SK-N-SH (cell line): ENCODE measurements around the gene BCHE. TPM values are rescaled to one million over a fixed set of nuclear protein-coding genes. Genes with fewer than 3 reads are reported as not detected.

ENCODE experiments used
- CTCF ChIA-PET: fragments of 300-600, 350-600 bp; formaldehyde crosslinking; extraction: SDS; loops from one replicate; lab custom pipeline; 2021; lab: Yijun Ruan, JAX
- POLR2A ChIA-PET: fragments of 350-600 bp; sonication (Branson Sonifier 250); formaldehyde crosslinking; extraction: SDS; loops from one replicate; lab custom pipeline; 2020; ENCODE audit warnings: antibody characterized with exemption, inconsistent platforms; lab: Yijun Ruan, JAX
- DNase-seq: peaks from one replicate; pipeline ENCODE4 v3.0.0; 2012
- H2AFZ ChIP-seq: fragments of 200-600 bp; sonication (generic); 2 replicates; pipeline ENCODE4 v1.8.1; 2016; ENCODE audit warnings: antibody characterized with exemption, mild to moderate bottlenecking, low read depth
- H3F3A ChIP-seq: fragments of 200-600 bp; sonication (generic); replicated peaks from 2 replicates; pipeline ENCODE3; 2016; ENCODE audit warnings: antibody characterized with exemption, mild to moderate bottlenecking; ENCODE audit not compliant: insufficient read depth
- H3K27ac ChIP-seq, 2 experiments: fragments of 200-500 bp in 1 of 2; fragments of 200-600 bp in 1 of 2; sonication (Bioruptor generic) in 1 of 2; sonication (generic), shearing (Covaris generic) in 1 of 2; 2 replicates each; pipeline versions ENCODE4 v1.5.1 to v1.6.1; 2014 to 2016; ENCODE audit warnings: low read depth in 2 of 2, inconsistent platforms in 1 of 2, low read length in 1 of 2, mild to moderate bottlenecking in 1 of 2, mixed read lengths in 1 of 2
- H3K27me3 ChIP-seq: fragments of 200-600 bp; sonication (generic), shearing (Covaris generic); 2 replicates; pipeline ENCODE4 v1.6.1; 2016; ENCODE audit warnings: mixed run types; ENCODE audit not compliant: insufficient read depth
- H3K36me3 ChIP-seq, 2 experiments: fragments of 200-500 bp in 1 of 2; fragments of 200-600 bp in 1 of 2; sonication (Bioruptor generic) in 1 of 2; sonication (generic) in 1 of 2; replicated peaks in 1 of 2; 2 replicates each; pipeline versions ENCODE3 to v1.5.1; 2014 to 2016; ENCODE audit warnings: low read length in 1 of 2, mild to moderate bottlenecking in 1 of 2; ENCODE audit not compliant: insufficient read depth in 2 of 2, control insufficient read depth in 1 of 2
- H3K4me1 ChIP-seq, 2 experiments: fragments of 200-500 bp in 1 of 2; fragments of 200-600 bp in 1 of 2; sonication (Bioruptor generic) in 1 of 2; sonication (generic), shearing (Covaris generic) in 1 of 2; 2 replicates each; pipeline versions ENCODE4 v1.5.1 to v1.6.1; 2014 to 2016; ENCODE audit warnings: low read depth in 1 of 2, low read length in 1 of 2, mixed run types in 1 of 2; ENCODE audit not compliant: insufficient read depth in 2 of 2, control insufficient read depth in 1 of 2
- H3K4me2 ChIP-seq: fragments of 200-600 bp; sonication (generic), shearing (Covaris generic); 2 replicates; pipeline ENCODE4 v1.6.1; 2017; ENCODE audit warnings: mixed run types
- H3K4me3 ChIP-seq, 2 experiments: fragments of 200-500 bp in 1 of 2; fragments of 200-600 bp in 1 of 2; sonication (Bioruptor generic) in 1 of 2; sonication (generic), shearing (Covaris generic) in 1 of 2; 2 replicates each; pipeline versions ENCODE4 v1.5.1 to v1.8.1; 2014 to 2016; ENCODE audit warnings: low read depth in 2 of 2, inconsistent platforms in 1 of 2, low read length in 1 of 2, mild to moderate bottlenecking in 1 of 2, mixed read lengths in 1 of 2, moderate library complexity in 1 of 2
- H3K79me2 ChIP-seq: fragments of 200-600 bp; sonication (generic); 2 replicates; pipeline ENCODE4 v1.8.1; 2017; ENCODE audit warnings: mild to moderate bottlenecking; ENCODE audit not compliant: insufficient read depth
- H3K9ac ChIP-seq: fragments of 200-600 bp; sonication (generic); 2 replicates; pipeline ENCODE4 v1.6.1; 2017; ENCODE audit warnings: mixed run types
- H3K9me2 ChIP-seq: fragments of 200-600 bp; sonication (generic); 2 replicates; pipeline ENCODE4 v1.6.1; 2017; ENCODE audit warnings: mixed run types
- H3K9me3 ChIP-seq: fragments of 200-600 bp; sonication (generic); 2 replicates; pipeline ENCODE4 v1.6.1; 2017; ENCODE audit warnings: mixed run types, mild to moderate bottlenecking, moderate library complexity
- H4K20me1 ChIP-seq: fragments of 200-600 bp; sonication (generic); 2 replicates; pipeline ENCODE4 v1.6.1; 2017; ENCODE audit warnings: mild to moderate bottlenecking, mixed run types; ENCODE audit not compliant: insufficient read depth
- CHD2 ChIP-seq: fragments of 150-350 bp; IDR thresholded peaks from 2 replicates; pipeline ENCODE4 v1.6.1; 2018; ENCODE audit warnings: low read length; ENCODE audit not compliant: partially characterized antibody
- ELF1 ChIP-seq: IDR thresholded peaks from 2 replicates; pipeline ENCODE4 v1.4.0; 2012
- EP300 ChIP-seq, 2 experiments: IDR thresholded peaks; 2 replicates each; pipeline versions ENCODE4 v1.4.0 to v1.6.1; 2012; ENCODE audit warnings: borderline replicate concordance in 1 of 2, low read depth in 1 of 2, low read length in 1 of 2
- FOSL2 ChIP-seq: IDR thresholded peaks from 2 replicates; pipeline ENCODE4 v1.4.0; 2012; ENCODE audit warnings: low read depth, mild to moderate bottlenecking, moderate library complexity, borderline replicate concordance
- MEF2A ChIP-seq: IDR thresholded peaks from 2 replicates; pipeline ENCODE4 v1.4.0; 2012; ENCODE audit warnings: low read depth, borderline replicate concordance
- NFIC ChIP-seq: IDR thresholded peaks from 2 replicates; pipeline ENCODE4 v1.4.0; 2012; ENCODE audit warnings: borderline replicate concordance
- POLR2AphosphoS5 ChIP-seq: IDR thresholded peaks from 2 replicates; pipeline ENCODE4 v1.6.1; 2012; ENCODE audit warnings: low read depth, low read length
- RCOR1 ChIP-seq: fragments of 150-350 bp; IDR thresholded peaks from 2 replicates; pipeline ENCODE4 v1.6.1; 2017; ENCODE audit warnings: antibody characterized with exemption, low read length
- RFX5 ChIP-seq: IDR thresholded peaks from 2 replicates; pipeline ENCODE4 v1.6.1; 2012; ENCODE audit warnings: mild to moderate bottlenecking, improper control_type of control experiment, low read length
- SIN3A ChIP-seq: IDR thresholded peaks from 2 replicates; pipeline ENCODE4 v1.6.1; 2012; ENCODE audit warnings: low read depth, mild to moderate bottlenecking, low read length, moderate library complexity, borderline replicate concordance
- SMC3 ChIP-seq: IDR thresholded peaks from 2 replicates; pipeline ENCODE4 v1.6.1; 2012; ENCODE audit warnings: low read depth, low read length, improper control_type of control experiment
- TCF12 ChIP-seq: IDR thresholded peaks from 2 replicates; pipeline ENCODE4 v1.4.0; 2012
- TEAD4 ChIP-seq: IDR thresholded peaks from 2 replicates; pipeline ENCODE4 v1.4.0; 2012; ENCODE audit warnings: mild to moderate bottlenecking, borderline replicate concordance; ENCODE audit not compliant: insufficient read depth
- YY1 ChIP-seq: IDR thresholded peaks from 2 replicates; pipeline ENCODE4 v1.4.0; 2012; ENCODE audit warnings: low read depth, mild to moderate bottlenecking
- WGBS: methylation state at CpG from one replicate; pipeline ENCODE4 v1.1.6; 2017; ENCODE audit warnings: low lambda C conversion rate; 5-methylcytosine and 5-hydroxymethylcytosine counted together
- polyA plus RNA-seq, 3 experiments: library from polyadenylated mRNA; depleted of rRNA; stranded (reverse); fragments of >200 nt; gene quantifications; 2 replicates each; pipeline ENCODE4 v1.2.3, GENCODE V29; 2012
- TF ChIP-seq, protein P1 (sequence below): fragments of 150-350 bp; IDR thresholded peaks from 2 replicates; pipeline ENCODE4 v1.6.1; 2017; ENCODE audit warnings: antibody characterized with exemption, low read length, low read depth, borderline replicate concordance
- TF ChIP-seq, protein P2 (sequence below): IDR thresholded peaks from 2 replicates; pipeline ENCODE4; 2012
- TF ChIP-seq, protein P3 (sequence below): fragments of 150-350 bp; IDR thresholded peaks from 2 replicates; pipeline ENCODE4 v1.6.1; 2016; ENCODE audit warnings: mild to moderate bottlenecking, low read depth, low read length
- TF ChIP-seq, protein P4 (sequence below): IDR thresholded peaks from 2 replicates; pipeline ENCODE4 v1.4.0; 2012; ENCODE audit warnings: low read depth, borderline replicate concordance
- TF ChIP-seq, protein P5 (sequence below): fragments of 200-600 bp; sonication (generic); IDR thresholded peaks from 2 replicates; pipeline ENCODE4 v1.6.1; 2017; ENCODE audit warnings: antibody characterized with exemption, mild to moderate bottlenecking, moderate library complexity

BCHE gene
- polyA plus RNA-seq, 1 of the 3 experiments (the other 2 are of a cell fraction): not detected

DNA sequence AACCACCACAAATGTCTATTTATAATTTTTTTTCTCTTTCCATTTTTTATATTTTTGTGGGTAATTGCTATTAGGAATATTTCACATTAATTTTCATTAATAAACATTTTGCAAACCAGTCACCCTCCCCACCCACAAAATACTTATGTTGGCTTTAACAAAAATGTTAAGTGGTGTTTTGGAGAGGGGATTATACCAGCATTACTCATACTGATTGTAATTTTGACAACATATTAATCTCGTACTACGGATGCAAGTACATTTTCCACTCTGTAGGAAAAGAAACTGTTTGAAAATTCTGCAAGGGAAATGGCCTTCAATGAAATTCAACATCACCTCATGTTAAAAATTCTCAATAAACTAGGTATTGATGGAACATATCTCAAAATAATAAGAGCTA is 58.3 kb downstream of the BCHE start:
- no peak overlapping the region for H3K4me3 ChIP-seq
- no peak overlapping the region for H2AFZ ChIP-seq
- H3K9ac ChIP-seq: no peak overlapping the region
- H3K27ac ChIP-seq: no peak overlapping the region
- no peak for DNase-seq
- TF ChIP-seq RCOR1 (no peak), TCF12 (no peak), SIN3A (no peak), FOSL2 (no peak), SMC3 (no peak)
- TF ChIP-seq, protein P1, sequence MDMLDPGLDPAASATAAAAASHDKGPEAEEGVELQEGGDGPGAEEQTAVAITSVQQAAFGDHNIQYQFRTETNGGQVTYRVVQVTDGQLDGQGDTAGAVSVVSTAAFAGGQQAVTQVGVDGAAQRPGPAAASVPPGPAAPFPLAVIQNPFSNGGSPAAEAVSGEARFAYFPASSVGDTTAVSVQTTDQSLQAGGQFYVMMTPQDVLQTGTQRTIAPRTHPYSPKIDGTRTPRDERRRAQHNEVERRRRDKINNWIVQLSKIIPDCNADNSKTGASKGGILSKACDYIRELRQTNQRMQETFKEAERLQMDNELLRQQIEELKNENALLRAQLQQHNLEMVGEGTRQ: no peak
- TF ChIP-seq, protein P2, sequence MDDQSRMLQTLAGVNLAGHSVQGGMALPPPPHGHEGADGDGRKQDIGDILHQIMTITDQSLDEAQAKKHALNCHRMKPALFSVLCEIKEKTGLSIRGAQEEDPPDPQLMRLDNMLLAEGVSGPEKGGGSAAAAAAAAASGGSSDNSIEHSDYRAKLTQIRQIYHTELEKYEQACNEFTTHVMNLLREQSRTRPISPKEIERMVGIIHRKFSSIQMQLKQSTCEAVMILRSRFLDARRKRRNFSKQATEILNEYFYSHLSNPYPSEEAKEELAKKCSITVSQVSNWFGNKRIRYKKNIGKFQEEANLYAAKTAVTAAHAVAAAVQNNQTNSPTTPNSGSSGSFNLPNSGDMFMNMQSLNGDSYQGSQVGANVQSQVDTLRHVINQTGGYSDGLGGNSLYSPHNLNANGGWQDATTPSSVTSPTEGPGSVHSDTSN: no peak
- no peaks in the 10 kb centered on the region for H3K27me3 ChIP-seq
- ChIA-PET CTCF (no interaction called here), POLR2A (no interaction called here)
- H3K79me2 ChIP-seq: no peaks in the 10 kb centered on the region
- H3K4me2 ChIP-seq: no peak overlapping the region
- WGBS: 8% methylated on average over 2 of the region's 2 CpGs
- no peaks in the 10 kb centered on the region for H3K9me3 ChIP-seq
- H3K9me2 ChIP-seq: no peaks in the 10 kb centered on the region
- no peaks in the 10 kb centered on the region for H3F3A ChIP-seq
- H3K36me3 ChIP-seq: no peaks in the 10 kb centered on the region
- H3K4me1 ChIP-seq: no peaks in the 10 kb centered on the region
- H4K20me1 ChIP-seq: no peaks in the 10 kb centered on the region

DNA sequence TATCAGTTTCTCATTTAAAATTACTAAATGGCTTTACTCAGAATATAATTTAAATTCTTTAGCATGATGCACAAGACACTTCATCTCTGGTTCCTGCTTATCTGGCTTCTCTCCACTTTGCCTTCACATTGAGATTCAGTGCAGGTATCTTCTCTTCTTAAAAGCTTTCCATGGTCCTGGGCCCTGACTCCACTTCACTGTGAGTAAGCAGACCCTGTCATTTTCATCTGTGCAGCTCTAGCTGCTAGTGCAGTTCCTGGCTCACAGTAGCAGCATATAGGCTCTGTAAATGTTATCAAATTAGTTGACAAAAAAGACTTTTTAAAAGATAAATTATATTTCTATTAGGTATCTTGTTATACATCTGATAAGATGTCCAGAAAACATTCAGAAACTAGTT is 58.8 kb downstream of the BCHE start:
- Histone ChIP-seq H3F3A (no peaks in the 10 kb centered on the region), H3K27ac (no peak overlapping the region)
- no peak for DNase-seq
- POLR2A ChIA-PET: no interaction called here
- TF ChIP-seq MEF2A (no peak), POLR2AphosphoS5 (no peak), CHD2 (no peak), EP300 (IDR thresholded peaks at IDR 0.05; ENCODE audit: borderline replicate concordance in 1 of 2, low read depth in 1 of 2, low read length in 1 of 2) (no peak), RFX5 (no peak), TEAD4 (no peak), ELF1 (no peak), SIN3A (no peak), FOSL2 (no peak), SMC3 (no peak), NFIC (no peak), YY1 (no peak)
- TF ChIP-seq, protein P3, sequence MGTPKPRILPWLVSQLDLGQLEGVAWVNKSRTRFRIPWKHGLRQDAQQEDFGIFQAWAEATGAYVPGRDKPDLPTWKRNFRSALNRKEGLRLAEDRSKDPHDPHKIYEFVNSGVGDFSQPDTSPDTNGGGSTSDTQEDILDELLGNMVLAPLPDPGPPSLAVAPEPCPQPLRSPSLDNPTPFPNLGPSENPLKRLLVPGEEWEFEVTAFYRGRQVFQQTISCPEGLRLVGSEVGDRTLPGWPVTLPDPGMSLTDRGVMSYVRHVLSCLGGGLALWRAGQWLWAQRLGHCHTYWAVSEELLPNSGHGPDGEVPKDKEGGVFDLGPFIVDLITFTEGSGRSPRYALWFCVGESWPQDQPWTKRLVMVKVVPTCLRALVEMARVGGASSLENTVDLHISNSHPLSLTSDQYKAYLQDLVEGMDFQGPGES: no peak
- TF ChIP-seq, protein P2: no peak
- TF ChIP-seq, protein P4, sequence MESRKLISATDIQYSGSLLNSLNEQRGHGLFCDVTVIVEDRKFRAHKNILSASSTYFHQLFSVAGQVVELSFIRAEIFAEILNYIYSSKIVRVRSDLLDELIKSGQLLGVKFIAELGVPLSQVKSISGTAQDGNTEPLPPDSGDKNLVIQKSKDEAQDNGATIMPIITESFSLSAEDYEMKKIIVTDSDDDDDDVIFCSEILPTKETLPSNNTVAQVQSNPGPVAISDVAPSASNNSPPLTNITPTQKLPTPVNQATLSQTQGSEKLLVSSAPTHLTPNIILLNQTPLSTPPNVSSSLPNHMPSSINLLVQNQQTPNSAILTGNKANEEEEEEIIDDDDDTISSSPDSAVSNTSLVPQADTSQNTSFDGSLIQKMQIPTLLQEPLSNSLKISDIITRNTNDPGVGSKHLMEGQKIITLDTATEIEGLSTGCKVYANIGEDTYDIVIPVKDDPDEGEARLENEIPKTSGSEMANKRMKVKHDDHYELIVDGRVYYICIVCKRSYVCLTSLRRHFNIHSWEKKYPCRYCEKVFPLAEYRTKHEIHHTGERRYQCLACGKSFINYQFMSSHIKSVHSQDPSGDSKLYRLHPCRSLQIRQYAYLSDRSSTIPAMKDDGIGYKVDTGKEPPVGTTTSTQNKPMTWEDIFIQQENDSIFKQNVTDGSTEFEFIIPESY: no peak
- TF ChIP-seq, protein P5, sequence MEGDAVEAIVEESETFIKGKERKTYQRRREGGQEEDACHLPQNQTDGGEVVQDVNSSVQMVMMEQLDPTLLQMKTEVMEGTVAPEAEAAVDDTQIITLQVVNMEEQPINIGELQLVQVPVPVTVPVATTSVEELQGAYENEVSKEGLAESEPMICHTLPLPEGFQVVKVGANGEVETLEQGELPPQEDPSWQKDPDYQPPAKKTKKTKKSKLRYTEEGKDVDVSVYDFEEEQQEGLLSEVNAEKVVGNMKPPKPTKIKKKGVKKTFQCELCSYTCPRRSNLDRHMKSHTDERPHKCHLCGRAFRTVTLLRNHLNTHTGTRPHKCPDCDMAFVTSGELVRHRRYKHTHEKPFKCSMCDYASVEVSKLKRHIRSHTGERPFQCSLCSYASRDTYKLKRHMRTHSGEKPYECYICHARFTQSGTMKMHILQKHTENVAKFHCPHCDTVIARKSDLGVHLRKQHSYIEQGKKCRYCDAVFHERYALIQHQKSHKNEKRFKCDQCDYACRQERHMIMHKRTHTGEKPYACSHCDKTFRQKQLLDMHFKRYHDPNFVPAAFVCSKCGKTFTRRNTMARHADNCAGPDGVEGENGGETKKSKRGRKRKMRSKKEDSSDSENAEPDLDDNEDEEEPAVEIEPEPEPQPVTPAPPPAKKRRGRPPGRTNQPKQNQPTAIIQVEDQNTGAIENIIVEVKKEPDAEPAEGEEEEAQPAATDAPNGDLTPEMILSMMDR: no peak
- TF ChIP-seq, all 33 proteins: peak for 0
- Histone ChIP-seq H4K20me1 (no peaks in the 10 kb centered on the region), H2AFZ (no peak overlapping the region), H3K9ac (no peak overlapping the region), H3K9me2 (no peaks in the 10 kb centered on the region), H3K27me3 (no peaks in the 10 kb centered on the region), H3K79me2 (no peaks in the 10 kb centered on the region), H3K4me3 (no peak overlapping the region), H3K4me2 (no peak overlapping the region), H3K9me3 (no peaks in the 10 kb centered on the region), H3K36me3 (no peaks in the 10 kb centered on the region), H3K4me1 (no peaks in the 10 kb centered on the region)
- CTCF ChIA-PET: no interaction called here
